Epithelial cell of esophagus (primary cell): Measurements from ENCODE around the gene KCNN1.

Experiments used
- DNase-seq: peaks from one replicate; pipeline ENCODE4 v3.0.0; 2010; ENCODE audit warnings: low read depth
- H3K4me3 ChIP-seq: 2 replicates; pipeline ENCODE4 v1.5.1; 2011; ENCODE audit warnings: mild to moderate bottlenecking, low read length, control low read depth
- CTCF ChIP-seq: IDR thresholded peaks from 2 replicates; pipeline ENCODE4 v1.5.1; 2011; ENCODE audit warnings: low read depth, mild to moderate bottlenecking, low read length, control low read depth, inconsistent platforms; ENCODE audit not compliant: insufficient read depth; ENCODE audit errors: missing control alignments

KCNN1 gene

GRCh38 chr19:17953316-17953801 is 13.5 kb upstream of the KCNN1 start:
- no peak for TF ChIP-seq CTCF
- no peak for DNase-seq
- no peak overlapping the region for H3K4me3 ChIP-seq

GRCh38 chr19:17953869-17954268 is 13.0 kb upstream of the KCNN1 start:
- no peak overlapping the region for H3K4me3 ChIP-seq
- TF ChIP-seq CTCF, result no peak
- no peak for DNase-seq

- DNase-seq, result no peak
- no peak overlapping the region for H3K4me3 ChIP-seq
- no peak for TF ChIP-seq CTCF
These were observed 12.5 kb upstream of the KCNN1 start for GRCh38 chr19:17954401-17954800.

- DNase-seq, result no peak
- no peak for TF ChIP-seq CTCF
- no peak overlapping the region for H3K4me3 ChIP-seq
These were observed 9.6 kb upstream of the KCNN1 start for GRCh38 chr19:17957149-17957849.

GRCh38 chr19:17957885-17958284 is 9.0 kb upstream of the KCNN1 start:
- DNase-seq, result no peak
- no peak overlapping the region for H3K4me3 ChIP-seq
- TF ChIP-seq CTCF, result no peak

GRCh38 chr19:17963936-17964691 is 2.8 kb upstream of the KCNN1 start:
- TF ChIP-seq CTCF, result no peak
- H3K4me3 ChIP-seq, result no peak overlapping the region
- DNase-seq, result no peak
